ENCODE results near the gene ZNF780A. TPM values are rescaled to one million over a fixed set of nuclear protein-coding genes. Genes with fewer than 3 reads are reported as not detected.

ZNF780A gene
- total RNA-seq, 1 donor = 15.9 TPM

DNA sequence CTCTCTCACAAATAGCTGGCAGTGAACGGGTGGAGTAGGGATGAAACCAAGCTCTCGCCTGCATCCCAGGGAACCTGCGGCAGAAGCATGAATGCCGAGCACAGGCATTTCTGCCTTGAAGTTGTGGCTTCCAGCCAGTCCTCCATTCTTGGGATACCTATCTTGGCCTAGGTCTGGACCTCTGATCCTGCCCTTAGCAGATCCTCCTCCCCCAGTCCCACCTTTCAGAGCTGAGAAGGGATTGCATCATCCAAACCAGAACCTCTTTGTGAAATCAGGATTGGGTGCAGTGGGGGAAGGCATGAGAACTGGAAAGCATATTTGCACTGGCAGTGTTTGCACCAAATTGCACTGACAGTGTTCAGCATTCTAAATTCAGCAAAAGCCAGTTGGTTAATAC, 5.8 kb downstream of the ZNF780A start:
- no peaks in the 10 kb centered on the region for H3K9me3 ChIP-seq (ENCODE audit: low read depth, low read length)
- peaks cover 26% of the 10 kb centered on the region for H3K36me3 ChIP-seq (ENCODE audit: insufficient read depth, low read length)
- H2AFZ ChIP-seq (ENCODE audit: low read length) = no peak overlapping the region
- H3K27ac ChIP-seq (ENCODE audit: low read depth, low read length) = no peak overlapping the region
- TF ChIP-seq, protein P1, sequence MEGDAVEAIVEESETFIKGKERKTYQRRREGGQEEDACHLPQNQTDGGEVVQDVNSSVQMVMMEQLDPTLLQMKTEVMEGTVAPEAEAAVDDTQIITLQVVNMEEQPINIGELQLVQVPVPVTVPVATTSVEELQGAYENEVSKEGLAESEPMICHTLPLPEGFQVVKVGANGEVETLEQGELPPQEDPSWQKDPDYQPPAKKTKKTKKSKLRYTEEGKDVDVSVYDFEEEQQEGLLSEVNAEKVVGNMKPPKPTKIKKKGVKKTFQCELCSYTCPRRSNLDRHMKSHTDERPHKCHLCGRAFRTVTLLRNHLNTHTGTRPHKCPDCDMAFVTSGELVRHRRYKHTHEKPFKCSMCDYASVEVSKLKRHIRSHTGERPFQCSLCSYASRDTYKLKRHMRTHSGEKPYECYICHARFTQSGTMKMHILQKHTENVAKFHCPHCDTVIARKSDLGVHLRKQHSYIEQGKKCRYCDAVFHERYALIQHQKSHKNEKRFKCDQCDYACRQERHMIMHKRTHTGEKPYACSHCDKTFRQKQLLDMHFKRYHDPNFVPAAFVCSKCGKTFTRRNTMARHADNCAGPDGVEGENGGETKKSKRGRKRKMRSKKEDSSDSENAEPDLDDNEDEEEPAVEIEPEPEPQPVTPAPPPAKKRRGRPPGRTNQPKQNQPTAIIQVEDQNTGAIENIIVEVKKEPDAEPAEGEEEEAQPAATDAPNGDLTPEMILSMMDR (IDR thresholded peaks at IDR 0.05; ENCODE audit: extremely low read depth, low read depth, low read length) = no peak
- no peaks in the 10 kb centered on the region for H3K27me3 ChIP-seq (ENCODE audit: insufficient read depth, low read length)
- no peak overlapping the region for H3K4me2 ChIP-seq (ENCODE audit: insufficient read depth, low read length)
- H3K4me1 ChIP-seq (ENCODE audit: insufficient read depth, low read length) = peaks cover 5% of the 10 kb centered on the region
- no peaks in the 10 kb centered on the region for H4K20me1 ChIP-seq (ENCODE audit: insufficient read depth, low read length)
- DNase-seq (ENCODE audit: insufficient read length, low spot score, missing footprints) = no peak
- H3K79me2 ChIP-seq (ENCODE audit: insufficient read depth, low read length) = peaks cover 28% of the 10 kb centered on the region
- H3K4me3 ChIP-seq (ENCODE audit: insufficient read depth, low read length) = no peak overlapping the region

GRCh38 chr19:40081411-40081810, 9.3 kb downstream of the ZNF780A start:
- H4K20me1 ChIP-seq (ENCODE audit: insufficient read depth, low read length) = no peaks in the 10 kb centered on the region
- TF ChIP-seq, protein P1 (IDR thresholded peaks at IDR 0.05; ENCODE audit: extremely low read depth, low read depth, low read length) = no peak
- H3K27me3 ChIP-seq (ENCODE audit: insufficient read depth, low read length) = no peaks in the 10 kb centered on the region
- H3K4me3 ChIP-seq (ENCODE audit: insufficient read depth, low read length) = no peak overlapping the region
- H3K9me3 ChIP-seq (ENCODE audit: low read depth, low read length) = peaks cover 12% of the 10 kb centered on the region
- peaks cover 36% of the 10 kb centered on the region for H3K36me3 ChIP-seq (ENCODE audit: insufficient read depth, low read length)
- no peak overlapping the region for H3K4me2 ChIP-seq (ENCODE audit: insufficient read depth, low read length)
- no peak for DNase-seq (ENCODE audit: insufficient read length, low spot score, missing footprints)
- H3K79me2 ChIP-seq (ENCODE audit: insufficient read depth, low read length) = peaks cover 3% of the 10 kb centered on the region
- H2AFZ ChIP-seq (ENCODE audit: low read length) = no peak overlapping the region
- no peak overlapping the region for H3K27ac ChIP-seq (ENCODE audit: low read depth, low read length)
- H3K4me1 ChIP-seq (ENCODE audit: insufficient read depth, low read length) = no peaks in the 10 kb centered on the region

- H3K27me3 ChIP-seq (ENCODE audit: insufficient read depth, low read length) = no peaks in the 10 kb centered on the region
- no peaks in the 10 kb centered on the region for H4K20me1 ChIP-seq (ENCODE audit: insufficient read depth, low read length)
- H2AFZ ChIP-seq (ENCODE audit: low read length) = no peak overlapping the region
- TF ChIP-seq, protein P1 (IDR thresholded peaks at IDR 0.05; ENCODE audit: extremely low read depth, low read depth, low read length) = no peak
- H3K9me3 ChIP-seq (ENCODE audit: low read depth, low read length) = peaks cover 20% of the 10 kb centered on the region
- H3K4me3 ChIP-seq (ENCODE audit: insufficient read depth, low read length) = no peak overlapping the region
- H3K4me1 ChIP-seq (ENCODE audit: insufficient read depth, low read length) = no peaks in the 10 kb centered on the region
- DNase-seq (ENCODE audit: insufficient read length, low spot score, missing footprints) = no peak
- no peak overlapping the region for H3K4me2 ChIP-seq (ENCODE audit: insufficient read depth, low read length)
- peaks cover 3% of the 10 kb centered on the region for H3K79me2 ChIP-seq (ENCODE audit: insufficient read depth, low read length)
- H3K36me3 ChIP-seq (ENCODE audit: insufficient read depth, low read length) = peaks cover 47% of the 10 kb centered on the region
- H3K27ac ChIP-seq (ENCODE audit: low read depth, low read length) = no peak overlapping the region
Observed at GRCh38 chr19:40080289-40080688, 10.5 kb downstream of the ZNF780A start.

DNA sequence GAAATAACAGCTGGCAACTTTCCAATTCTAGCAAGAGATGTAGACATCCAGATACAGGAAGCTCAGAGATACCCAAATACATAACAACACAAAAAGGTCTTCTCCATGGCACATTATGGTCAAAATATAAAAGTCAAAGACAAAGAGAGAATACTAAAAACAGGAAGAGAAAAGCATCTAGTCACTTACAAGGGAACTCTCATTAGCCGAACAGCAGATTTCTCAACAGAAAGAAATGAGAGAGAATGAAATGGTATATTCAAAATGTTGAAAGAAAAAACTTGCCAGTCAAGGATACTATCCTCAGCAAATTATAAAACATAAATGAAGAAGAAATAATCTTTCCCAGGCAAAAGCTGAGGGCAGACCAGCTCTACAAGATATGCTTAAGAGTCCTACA, 12.4 kb downstream of the ZNF780A start:
- Histone ChIP-seq H3K4me3 (ENCODE audit: insufficient read depth, low read length) (no peak overlapping the region), H3K9me3 (ENCODE audit: low read depth, low read length) (peaks cover 37% of the 10 kb centered on the region), H3K36me3 (ENCODE audit: insufficient read depth, low read length) (peaks cover 58% of the 10 kb centered on the region), H3K27ac (ENCODE audit: low read depth, low read length) (no peak overlapping the region), H4K20me1 (ENCODE audit: insufficient read depth, low read length) (no peaks in the 10 kb centered on the region), H3K4me2 (ENCODE audit: insufficient read depth, low read length) (no peak overlapping the region), H3K79me2 (ENCODE audit: insufficient read depth, low read length) (no peaks in the 10 kb centered on the region), H2AFZ (ENCODE audit: low read length) (no peak overlapping the region), H3K4me1 (ENCODE audit: insufficient read depth, low read length) (no peaks in the 10 kb centered on the region), H3K27me3 (ENCODE audit: insufficient read depth, low read length) (no peaks in the 10 kb centered on the region)
- DNase-seq (ENCODE audit: insufficient read length, low spot score, missing footprints) = no peak
- TF ChIP-seq, protein P1 (IDR thresholded peaks at IDR 0.05; ENCODE audit: extremely low read depth, low read depth, low read length) = no peak

Data from osteoblast (primary cell).